Stimulated activated CD4-positive, alpha-beta T cell treated with anti-CD3 and anti-CD28 coated beads, Interleukin-4, amount 100 ng/mL, for 4 hours (primary cell): Measurements from ENCODE around the gene ETNK2.

Experiments used
- DNase-seq, 2 experiments: peaks; one replicate each; pipeline ENCODE4 v3.0.0-alpha.2; 2020

The ETNK2 gene

DNA sequence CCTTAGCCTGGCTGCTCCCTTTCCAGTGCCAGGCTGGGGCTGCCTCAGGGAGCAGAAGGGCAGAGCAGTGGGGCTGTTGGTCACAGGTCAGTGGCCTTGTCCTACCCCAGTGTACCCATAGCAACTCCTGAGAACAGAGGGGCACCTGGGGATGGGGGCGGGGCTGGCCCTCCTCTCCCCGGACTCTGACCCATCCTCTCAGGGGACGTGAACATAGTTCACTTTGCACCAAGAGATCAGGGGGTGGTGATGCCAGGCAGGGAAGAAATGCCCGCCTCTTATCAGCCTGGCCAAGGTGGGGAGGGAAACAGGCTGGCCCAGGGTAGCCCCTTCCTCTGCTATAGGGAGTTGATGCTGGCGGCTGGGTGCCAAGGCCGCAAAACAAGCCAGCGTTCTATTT is 4.9 kb downstream of the ETNK2 start:
- no peak for DNase-seq

DNA sequence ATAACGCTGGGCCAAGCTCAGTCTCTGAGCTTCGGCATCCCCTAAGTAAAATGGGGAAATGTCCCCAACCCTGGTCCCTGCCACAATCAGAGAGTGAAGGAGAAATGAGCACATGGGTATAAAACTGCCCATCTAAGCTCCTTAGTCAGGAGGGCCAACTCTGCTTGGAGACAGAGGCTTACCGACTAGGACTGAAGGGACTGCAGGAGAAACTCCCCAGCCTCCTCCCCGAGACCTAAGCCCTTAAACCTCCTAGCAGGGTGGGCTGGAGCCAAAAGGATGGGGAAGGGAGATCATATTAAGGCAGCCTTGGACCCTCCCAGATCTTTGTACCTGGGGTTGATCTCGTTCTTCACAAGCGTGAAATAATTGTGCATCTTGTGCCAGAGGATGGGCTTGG is 5.5 kb downstream of the ETNK2 start:
- DNase-seq, result no peak

- DNase-seq, result no peak
These were observed 6.8 kb downstream of the ETNK2 start for GRCh38 chr1:204145033-204145504.

GRCh38 chr1:204143276-204144041 is 8.4 kb downstream of the ETNK2 start:
- no peak for DNase-seq

DNA sequence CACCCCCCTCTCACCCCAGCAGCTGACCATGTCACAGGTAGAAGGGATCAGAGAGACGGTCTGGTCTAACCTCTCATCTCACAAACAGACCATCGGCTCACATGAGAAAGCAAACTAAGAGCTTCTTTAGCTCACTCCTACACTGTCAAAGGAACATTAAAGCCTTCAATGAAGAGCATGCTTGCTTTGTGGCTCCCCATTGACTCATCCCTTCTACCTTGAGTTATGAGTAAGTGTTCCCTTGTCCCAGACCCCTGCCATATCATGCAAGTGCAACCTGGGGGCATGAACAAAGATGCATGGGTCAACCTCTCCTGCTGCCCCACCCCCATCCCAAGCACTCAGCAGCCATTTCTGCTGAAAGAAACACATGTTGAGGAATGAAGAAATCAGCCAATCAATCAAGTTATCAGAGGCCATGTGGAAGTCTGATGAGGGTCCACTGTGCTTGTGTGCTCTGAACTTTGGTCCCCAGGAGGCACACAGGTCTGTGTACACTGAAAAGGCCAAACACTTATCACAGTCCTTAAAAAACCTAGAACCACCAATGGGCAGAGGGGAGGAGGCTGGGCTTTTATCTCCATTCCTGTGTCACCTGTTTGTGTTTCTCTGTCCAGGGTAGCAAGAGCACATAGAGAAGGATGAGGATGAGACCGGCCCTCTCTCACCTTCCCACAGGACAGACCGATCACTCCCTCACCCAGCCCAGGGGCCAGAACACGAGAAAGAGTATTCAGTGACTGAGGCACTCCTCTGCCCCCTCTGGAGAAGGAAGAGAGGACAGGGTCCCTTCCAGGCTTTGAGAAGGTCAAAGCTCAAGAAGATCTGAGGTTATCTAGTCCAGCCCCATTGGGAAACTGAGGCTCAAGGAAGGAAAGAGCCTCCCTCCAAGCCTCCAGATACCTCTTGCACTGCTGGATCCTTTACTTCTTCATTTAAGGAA is 9.5 kb downstream of the ETNK2 start:
- DNase-seq, result no peak

DNA sequence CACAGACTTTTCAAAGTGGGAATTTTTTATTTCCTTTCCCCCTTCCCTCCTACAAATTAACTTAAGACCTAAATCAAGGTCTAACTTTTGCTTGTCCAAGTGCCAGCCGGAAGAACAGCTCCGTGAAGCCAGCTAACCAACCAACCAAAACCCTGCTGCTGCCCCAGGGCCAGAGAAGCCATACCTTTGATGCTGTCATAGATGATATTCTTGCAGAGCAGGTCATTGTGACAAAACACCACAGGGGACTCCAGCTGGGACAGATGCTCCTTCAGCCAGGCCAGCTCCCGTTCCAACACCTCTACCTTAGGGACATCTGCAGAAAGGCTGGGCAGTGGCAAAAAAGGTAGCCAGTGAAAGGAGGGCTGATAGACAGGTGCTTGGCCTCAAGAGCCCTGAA is 10.7 kb downstream of the ETNK2 start:
- no peak for DNase-seq

DNA sequence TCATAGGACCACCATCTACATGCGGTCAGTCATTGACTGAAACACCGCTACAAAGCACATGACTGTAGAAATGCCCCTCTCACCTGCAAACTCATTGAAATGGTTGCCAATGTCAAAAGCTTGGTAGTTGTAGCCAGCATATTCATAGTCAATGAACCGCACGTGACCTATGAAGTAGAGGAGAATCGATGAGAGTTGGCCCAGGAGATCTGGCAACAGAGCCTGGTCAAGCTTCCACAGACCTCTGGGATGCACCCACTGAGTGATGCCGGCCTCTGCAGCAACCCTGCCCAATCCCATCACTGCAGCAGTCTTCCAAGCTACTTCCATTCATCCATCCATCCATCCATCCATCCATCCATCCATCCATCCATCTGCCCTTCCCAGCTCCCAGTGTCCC is 11.9 kb downstream of the ETNK2 start:
- DNase-seq, result no peak

DNA sequence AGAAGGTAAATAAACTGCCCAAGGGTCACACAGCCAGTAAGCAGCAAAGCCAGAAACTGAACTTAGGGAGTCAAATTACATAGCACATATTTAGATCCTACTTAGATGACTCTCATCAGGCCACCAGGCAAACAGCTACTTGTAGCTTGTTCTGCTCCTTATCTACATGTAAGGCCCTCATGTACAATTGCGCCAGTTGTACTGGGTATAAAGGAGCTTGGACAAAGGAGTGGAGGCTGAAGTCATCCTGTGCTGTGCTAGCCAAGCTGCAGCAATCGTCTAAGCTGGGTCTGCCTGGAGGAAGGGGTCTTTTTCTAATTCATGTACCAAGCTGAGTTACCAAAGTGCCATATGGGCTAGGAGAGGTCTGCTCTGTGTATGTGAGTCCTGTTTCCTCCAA is 12.8 kb downstream of the ETNK2 start:
- no peak for DNase-seq

DNA sequence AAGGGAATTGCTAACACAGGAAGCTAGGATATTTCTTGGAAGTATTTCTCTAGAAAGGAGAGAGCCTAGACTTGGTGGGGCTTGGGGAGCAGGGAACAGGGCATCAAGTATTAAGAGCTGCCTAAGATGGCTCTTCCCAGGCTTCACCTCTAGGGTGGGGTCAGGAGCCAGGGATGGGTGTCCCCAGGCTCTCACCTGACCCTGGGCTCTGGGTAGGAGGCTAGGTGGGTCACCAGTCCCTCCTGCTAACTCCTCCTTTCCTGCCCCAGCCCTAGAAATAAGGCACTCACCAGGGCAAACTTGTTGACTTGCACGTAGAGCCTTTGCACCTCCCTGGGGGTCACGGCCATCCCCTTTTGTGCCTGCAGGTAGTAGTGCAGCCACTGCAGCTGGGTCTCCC is 15.0 kb downstream of the ETNK2 start:
- DNase-seq, result no peak

DNA sequence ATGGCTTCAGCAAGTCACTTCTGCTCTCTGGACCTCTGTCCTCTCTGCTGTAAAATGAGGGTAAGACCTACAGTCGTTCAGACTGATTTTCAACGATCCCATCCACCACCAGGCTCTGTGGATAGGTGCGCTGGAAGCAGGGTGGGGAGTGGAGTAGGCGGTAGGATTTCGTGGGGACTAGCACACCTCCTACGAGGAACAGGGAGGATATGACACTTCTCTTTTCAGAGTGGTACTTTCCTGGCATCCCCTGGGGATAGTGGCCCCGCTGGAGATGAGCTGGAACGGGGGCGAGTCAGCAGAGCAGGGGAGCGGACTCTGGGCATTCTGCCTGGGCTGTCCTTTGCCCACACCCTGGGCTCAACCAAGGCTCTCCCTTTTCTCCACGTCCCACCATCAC is 17.7 kb downstream of the ETNK2 start:
- no peak for DNase-seq

DNA sequence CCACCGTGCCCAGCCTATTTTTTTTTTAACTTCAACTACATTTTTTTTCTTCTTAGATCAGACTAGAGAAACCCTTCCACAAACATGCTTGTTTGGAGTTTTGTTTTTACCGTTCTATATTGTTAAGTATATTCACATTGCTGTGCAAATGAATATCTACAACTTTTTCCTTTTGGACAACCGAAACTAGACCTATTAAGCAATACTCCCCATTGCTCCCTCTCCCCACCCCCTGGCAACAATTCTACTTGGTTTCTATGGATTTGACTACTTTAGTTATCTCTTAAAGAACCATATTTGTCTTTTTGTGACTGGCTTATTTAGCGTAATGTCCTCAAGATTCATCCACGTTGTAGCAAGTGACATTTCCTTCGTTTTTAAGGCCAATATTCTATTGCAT is 19.1 kb downstream of the ETNK2 start:
- no peak for DNase-seq

- DNase-seq, result no peak
These were observed 19.9 kb downstream of the ETNK2 start for GRCh38 chr1:204131978-204132377.

DNA sequence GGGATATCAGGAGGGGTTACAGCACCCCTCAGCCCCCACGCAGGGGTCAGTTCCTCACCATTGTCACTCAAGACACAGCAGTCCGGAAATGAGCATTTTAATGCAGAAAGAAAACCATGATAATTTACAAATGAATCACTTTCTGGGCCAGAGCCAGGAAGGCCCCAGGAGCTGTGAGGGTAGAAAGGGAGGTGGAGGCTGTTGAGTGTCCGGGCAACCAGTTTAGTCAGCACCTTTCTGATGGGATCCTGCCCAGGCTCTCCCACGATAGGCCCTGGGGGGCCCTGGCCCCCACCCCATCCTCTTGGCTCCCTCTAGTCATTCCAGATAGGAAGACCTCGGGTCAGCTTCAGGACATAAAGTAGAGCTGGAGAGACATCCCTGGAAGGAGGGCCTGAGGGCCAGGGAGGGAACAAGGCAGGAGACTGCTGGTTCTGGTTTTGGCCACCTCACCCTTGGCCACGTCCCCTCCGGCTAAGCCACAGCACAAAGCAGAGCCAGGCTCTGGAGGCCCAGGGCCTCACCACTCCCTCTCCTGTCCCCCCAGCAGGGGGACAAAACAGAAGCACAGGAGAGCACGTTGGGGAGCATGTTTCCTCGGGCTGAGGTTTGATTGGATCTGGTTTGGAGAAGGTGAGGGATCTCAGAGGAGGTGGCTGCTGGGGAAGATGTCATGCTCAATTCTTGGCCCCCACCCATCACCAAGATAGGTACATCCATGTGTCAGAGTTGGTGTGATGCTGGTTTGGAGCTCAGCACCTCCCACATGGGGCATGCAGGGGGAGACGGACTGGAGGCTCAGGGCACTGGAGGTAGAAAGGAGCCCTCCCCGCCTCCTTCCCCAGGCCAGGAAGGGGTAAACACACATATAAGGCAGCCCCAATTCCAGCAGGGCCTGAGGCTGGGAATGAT is 20.6 kb downstream of the ETNK2 start:
- no peak for DNase-seq

DNA sequence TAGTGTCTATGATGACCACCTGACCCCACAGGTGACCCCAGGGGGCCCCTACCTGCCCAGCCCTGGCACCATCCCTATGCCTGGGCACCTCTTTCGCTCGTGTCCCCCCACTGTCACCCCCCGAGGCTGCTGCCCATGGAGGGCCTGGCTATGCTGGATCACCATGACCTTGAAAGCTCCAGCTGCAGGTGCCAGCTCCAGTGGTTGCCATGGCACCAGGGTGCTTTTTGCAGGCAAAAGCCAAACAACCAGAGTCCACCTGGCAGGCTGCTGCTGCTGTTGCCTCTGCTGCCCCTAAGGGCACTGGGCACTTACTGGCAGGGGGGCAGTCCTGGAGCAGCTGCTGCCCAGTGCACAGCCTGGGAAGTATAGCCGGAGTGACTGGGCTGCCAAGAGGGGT is 21.7 kb downstream of the ETNK2 start:
- no peak for DNase-seq

DNA sequence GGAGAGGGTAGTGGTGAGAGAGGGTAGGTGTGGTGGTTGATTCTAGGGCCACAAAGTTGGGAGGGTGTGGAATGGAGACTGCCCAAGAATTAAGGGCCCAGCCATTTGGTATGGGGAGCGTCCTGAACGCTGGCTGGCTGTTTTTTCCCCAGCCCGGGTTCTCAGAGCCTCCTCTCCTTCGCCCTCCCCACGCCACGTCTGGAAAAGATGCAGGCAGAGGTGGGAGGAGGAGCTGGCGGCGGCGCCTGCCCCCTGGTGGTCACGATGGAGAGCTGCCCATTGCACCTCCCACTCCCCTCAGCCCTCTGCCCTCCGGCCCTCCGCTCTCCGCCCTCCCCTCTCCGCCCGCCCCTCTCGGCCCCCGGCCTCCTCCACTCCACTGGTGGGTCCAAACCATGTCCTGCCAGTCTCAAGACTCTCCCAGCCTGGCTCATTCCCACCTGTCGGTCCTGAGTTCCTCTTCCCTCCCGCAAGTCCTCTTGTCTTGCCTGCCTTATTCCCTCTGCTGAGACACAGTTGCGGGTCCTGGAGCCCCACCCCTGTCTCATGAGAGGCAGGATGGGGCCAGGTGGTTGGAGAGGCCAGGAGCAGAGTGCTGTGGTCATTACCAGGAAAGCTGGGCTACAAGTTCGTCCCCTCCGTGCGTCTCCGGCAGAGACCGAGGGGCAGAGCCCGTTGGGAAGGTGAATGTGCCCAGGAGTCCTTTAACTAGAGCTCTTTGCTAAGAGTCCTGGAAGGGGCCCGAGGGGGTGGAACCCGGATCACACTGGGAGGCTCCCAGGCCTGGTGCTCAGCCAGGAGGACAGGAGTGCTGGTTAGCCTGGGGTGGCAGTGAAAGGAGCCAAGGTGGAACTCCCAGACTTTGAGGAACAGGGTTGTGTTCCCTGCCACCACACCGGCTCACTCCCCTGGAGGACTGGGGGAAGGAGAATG is 22.6 kb downstream of the ETNK2 start:
- peak; percentile 35 to 54 for DNase-seq

DNA sequence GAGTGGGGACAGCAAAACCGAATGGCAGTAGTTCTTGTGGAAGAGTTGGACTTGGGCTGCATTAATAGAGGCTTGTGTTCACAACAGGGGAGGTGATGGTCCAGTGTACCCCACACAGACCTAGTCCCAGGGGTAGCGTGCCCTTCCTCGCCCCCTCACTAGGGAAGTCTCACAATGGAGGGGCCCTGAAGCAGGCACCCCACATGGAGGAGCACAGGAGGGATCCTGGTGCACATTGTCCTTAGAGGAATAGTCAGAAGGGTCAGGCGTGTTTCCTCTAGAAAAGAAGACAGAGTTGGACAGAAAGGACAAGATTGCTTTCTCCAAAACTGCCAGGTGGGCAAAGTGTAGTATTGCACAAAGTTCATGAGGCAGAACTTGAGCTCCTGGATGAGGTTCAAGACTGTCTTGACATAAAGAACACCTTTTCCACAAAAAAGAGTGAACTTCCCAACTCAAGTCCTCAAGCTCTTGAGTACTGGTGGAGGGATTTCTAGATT is 23.3 kb downstream of the ETNK2 start:
- DNase-seq, result no peak

DNA sequence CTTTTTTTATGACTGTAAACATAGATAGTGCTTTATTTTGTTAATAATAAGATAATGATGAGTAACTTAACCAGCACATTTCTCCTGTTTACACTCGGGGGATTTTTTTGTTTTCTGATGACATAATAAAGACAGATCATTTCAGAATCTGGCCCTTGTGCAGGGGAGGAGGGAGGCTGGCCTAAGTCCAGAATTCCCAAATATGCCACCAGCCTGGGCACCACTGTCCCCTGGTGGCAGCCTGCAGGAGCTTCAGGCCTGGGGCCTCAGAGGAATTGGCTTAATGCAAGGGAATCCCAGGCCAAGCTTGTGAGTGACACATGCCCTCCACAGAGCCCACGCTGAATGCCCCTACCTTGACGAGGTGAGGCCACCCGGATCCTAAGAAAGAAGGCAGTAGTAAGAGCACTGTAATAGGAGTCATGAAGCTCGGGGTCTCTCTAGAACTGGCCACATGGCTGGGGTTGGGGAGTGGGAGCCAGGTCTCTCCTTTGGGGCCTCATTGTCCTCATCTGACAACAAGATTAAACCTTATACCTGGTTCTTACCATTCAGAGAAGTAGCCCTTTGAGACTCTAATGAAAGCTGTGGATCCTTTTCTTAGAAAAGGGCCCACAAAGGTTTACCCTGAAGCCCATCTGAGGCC is 24.1 kb downstream of the ETNK2 start:
- no peak for DNase-seq

GRCh38 chr1:204126956-204127355 is 24.9 kb downstream of the ETNK2 start:
- no peak for DNase-seq

- no peak for DNase-seq
These were observed 25.5 kb downstream of the ETNK2 start for GRCh38 chr1:204126386-204126785.

- DNase-seq, result no peak
These were observed 26.0 kb downstream of the ETNK2 start for GRCh38 chr1:204125759-204126351.

DNA sequence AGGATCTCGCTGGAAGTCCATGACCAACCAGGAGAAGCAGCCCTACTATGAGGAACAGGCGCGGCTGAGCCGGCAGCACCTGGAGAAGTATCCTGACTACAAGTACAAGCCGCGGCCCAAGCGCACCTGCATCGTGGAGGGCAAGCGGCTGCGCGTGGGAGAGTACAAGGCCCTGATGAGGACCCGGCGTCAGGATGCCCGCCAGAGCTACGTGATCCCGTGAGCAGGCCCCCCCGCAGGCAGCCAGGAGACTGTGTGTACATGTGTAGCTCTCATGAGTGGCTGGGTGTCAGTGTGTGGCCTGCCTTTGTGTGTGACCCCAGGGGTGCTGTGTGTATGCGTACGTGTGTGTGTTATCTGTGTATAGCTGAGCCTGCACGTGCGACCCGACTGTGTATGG is 27.2 kb downstream of the ETNK2 start:
- no peak for DNase-seq
